OCI-LY7 (cell line): ENCODE measurements around the gene GNA12.

Experiments
- EZH2phosphoT487 ChIP-seq: fragments of 200-600 bp; sonication (generic); IDR thresholded peaks from 2 replicates; pipeline ENCODE4 v1.6.1; 2018; ENCODE audit warnings: low read depth, borderline replicate concordance, mild to moderate bottlenecking, mixed run types, antibody characterized with exemption, low read length, moderate library complexity, mixed read lengths
- TF ChIP-seq, protein P1 (sequence below): fragments of 200-600 bp; sonication (generic); conservative IDR thresholded peaks from 2 replicates; pipeline ENCODE4 v1.5.1; 2014; ENCODE audit warnings: mild to moderate bottlenecking, antibody characterized with exemption, low read length, moderate library complexity, mixed read lengths

- TF ChIP-seq, protein P1, sequence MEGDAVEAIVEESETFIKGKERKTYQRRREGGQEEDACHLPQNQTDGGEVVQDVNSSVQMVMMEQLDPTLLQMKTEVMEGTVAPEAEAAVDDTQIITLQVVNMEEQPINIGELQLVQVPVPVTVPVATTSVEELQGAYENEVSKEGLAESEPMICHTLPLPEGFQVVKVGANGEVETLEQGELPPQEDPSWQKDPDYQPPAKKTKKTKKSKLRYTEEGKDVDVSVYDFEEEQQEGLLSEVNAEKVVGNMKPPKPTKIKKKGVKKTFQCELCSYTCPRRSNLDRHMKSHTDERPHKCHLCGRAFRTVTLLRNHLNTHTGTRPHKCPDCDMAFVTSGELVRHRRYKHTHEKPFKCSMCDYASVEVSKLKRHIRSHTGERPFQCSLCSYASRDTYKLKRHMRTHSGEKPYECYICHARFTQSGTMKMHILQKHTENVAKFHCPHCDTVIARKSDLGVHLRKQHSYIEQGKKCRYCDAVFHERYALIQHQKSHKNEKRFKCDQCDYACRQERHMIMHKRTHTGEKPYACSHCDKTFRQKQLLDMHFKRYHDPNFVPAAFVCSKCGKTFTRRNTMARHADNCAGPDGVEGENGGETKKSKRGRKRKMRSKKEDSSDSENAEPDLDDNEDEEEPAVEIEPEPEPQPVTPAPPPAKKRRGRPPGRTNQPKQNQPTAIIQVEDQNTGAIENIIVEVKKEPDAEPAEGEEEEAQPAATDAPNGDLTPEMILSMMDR: no peak
- no peak for TF ChIP-seq EZH2phosphoT487
Measured at GRCh38 chr7:2823130-2823529, 21.0 kb downstream of the GNA12 start.
